Heart left ventricle (tissue), 13 donors: Measurements from ENCODE around the gene TGFB2.

Experiments used
- POLR2A ChIP-seq, 2 donors: fragments of 450-650 bp; IDR thresholded peaks; one replicate each; pipeline ENCODE4 v1.6.1; 2017; ENCODE audit warnings: antibody characterized with exemption in 2 of 2, mild to moderate bottlenecking in 2 of 2, moderate library complexity in 2 of 2
- TF ChIP-seq, protein P1 (sequence below), 12 donors: fragments of 200-600 bp; sonication (generic) in 4 of 12; IDR thresholded peaks; one replicate each; pipeline versions ENCODE4 v1.5.0 to v1.8.0; 2018 to 2022; ENCODE audit warnings: antibody characterized with exemption in 12 of 12, mild to moderate bottlenecking in 5 of 12
- donor health status: ischemic (EF 13 %, LVEDD 7.1; RV severe dilation, severe dysfunction).
- donor health status: DM: no; HTN: yes; CAD: no.
- donor health status: DM: no; HTN: no; CAD: no.
- donor health status: ischemic (EF 25% LVEDD 6.9; RV normal size, moderate dysfunction).
- donor health status: ischemic (EF 25% LVEDD 5.7; RV mildly dilated, moderate dysfunction).
- donor health status: ischemic (EF 35%, LVEDD 5.7; RV mildly dilated, moderate dysfunction).
- donor health status: nonischemic (EF 11% LVEDD 7.7; RV severe dilation, severe dysfunction).
- donor health status: DM: yes; HTN: yes; CAD: no.
- donor health status: PGD.
- donor health status: ischemic (EF 29% LVEDD 5.4; RV normal size, mild dysfunction).
- donor health status: nonischemic (EF 23%, LVEDD 6.1; RV moderate dilation, normal function).

DNA sequence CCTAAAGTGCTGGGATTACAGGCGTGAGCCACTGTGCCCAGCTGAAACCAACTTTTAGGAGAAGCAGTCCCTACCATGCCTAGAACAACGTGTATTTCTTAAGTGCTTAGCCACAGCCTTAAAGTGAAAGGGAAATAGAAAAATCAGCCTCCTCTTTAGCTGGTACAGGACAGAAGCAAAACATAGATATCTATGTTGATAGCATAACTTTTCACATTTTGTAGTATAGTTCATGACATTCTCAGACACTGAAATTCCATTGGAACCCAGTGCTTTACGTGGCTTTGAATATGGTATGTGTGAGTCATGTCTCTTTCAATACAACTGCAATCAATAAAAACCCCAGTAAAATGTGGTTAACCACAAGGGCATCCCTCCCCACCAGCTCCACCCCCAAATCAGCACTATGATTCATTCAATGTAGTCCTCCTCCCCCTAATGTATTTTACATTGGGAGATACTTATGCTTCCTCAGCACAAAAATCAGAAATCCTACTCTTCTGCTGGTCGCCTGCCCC is 32.1 kb downstream of the TGFB2 start:
- TF ChIP-seq, protein P1, sequence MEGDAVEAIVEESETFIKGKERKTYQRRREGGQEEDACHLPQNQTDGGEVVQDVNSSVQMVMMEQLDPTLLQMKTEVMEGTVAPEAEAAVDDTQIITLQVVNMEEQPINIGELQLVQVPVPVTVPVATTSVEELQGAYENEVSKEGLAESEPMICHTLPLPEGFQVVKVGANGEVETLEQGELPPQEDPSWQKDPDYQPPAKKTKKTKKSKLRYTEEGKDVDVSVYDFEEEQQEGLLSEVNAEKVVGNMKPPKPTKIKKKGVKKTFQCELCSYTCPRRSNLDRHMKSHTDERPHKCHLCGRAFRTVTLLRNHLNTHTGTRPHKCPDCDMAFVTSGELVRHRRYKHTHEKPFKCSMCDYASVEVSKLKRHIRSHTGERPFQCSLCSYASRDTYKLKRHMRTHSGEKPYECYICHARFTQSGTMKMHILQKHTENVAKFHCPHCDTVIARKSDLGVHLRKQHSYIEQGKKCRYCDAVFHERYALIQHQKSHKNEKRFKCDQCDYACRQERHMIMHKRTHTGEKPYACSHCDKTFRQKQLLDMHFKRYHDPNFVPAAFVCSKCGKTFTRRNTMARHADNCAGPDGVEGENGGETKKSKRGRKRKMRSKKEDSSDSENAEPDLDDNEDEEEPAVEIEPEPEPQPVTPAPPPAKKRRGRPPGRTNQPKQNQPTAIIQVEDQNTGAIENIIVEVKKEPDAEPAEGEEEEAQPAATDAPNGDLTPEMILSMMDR (IDR thresholded peaks at IDR 0.05), result no peak
- TF ChIP-seq POLR2A (IDR thresholded peaks at IDR 0.05), result no peak
